OCI-LY7 (cell line): ENCODE measurements around the gene THEMIS. TPM values are rescaled to one million over a fixed set of nuclear protein-coding genes. Genes with fewer than 3 reads are reported as not detected.

ENCODE experiments used
- BruUV-seq: library from RNA; stranded (reverse); fragments of 400-500 nt; replicated peaks from 2 replicates; lab custom pipeline; 2021; lab: Mats Ljungman, UMichigan
- CTCF ChIA-PET: fragments of 300-600 bp; sonication (Branson Sonifier 250); formaldehyde crosslinking; loops from one replicate; lab custom pipeline; 2022; ENCODE audit warnings: antibody characterized with exemption; ENCODE audit not compliant: unreplicated experiment; lab: Charles Lee
- POLR2A ChIA-PET: fragments of 300-600 bp; sonication (Branson Sonifier 250); formaldehyde crosslinking; loops from one replicate; lab custom pipeline; 2022; ENCODE audit warnings: antibody characterized with exemption; lab: Charles Lee
- DNase-seq: peaks from one replicate; pipeline ENCODE4 v3.0.0-alpha.2; 2015; ENCODE audit warnings: low spot score
- H2AFZ ChIP-seq: fragments of 200-600 bp; sonication (generic), shearing (Covaris generic); 2 replicates; pipeline ENCODE4 v1.6.1; 2014; ENCODE audit warnings: mild to moderate bottlenecking, antibody characterized with exemption, low read length, moderate library complexity
- H3K27ac ChIP-seq: fragments of 200-600 bp; sonication (generic); 2 replicates; pipeline ENCODE4 v1.5.1; 2014; ENCODE audit warnings: mixed run types, low read depth, mild to moderate bottlenecking, moderate library complexity, low read length, inconsistent platforms; ENCODE audit not compliant: poor library complexity, severe bottlenecking
- H3K36me3 ChIP-seq: fragments of 200-600 bp; sonication (generic); 2 replicates; pipeline ENCODE4 v1.6.1; 2014; ENCODE audit warnings: mild to moderate bottlenecking, antibody characterized with exemption, low read length, moderate library complexity, mixed read lengths; ENCODE audit not compliant: insufficient read depth
- H3K4me1 ChIP-seq: fragments of 200-600 bp; sonication (generic); 2 replicates; pipeline ENCODE4 v1.5.1; 2014; ENCODE audit warnings: mild to moderate bottlenecking, low read length; ENCODE audit not compliant: insufficient read depth, poor library complexity, severe bottlenecking
- H3K4me2 ChIP-seq: fragments of 200-600 bp; sonication (generic); 2 replicates; pipeline ENCODE4 v1.6.1; 2014; ENCODE audit warnings: mild to moderate bottlenecking, low read length
- H3K4me3 ChIP-seq: fragments of 200-600 bp; sonication (generic); 2 replicates; pipeline ENCODE4 v1.5.1; 2014; ENCODE audit warnings: mild to moderate bottlenecking, low read depth, low read length; ENCODE audit not compliant: poor library complexity, severe bottlenecking
- H3K79me2 ChIP-seq: fragments of 200-600 bp; sonication (generic); 2 replicates; pipeline ENCODE4 v1.6.1; 2016; ENCODE audit warnings: low read depth, mild to moderate bottlenecking, low read length, moderate library complexity, mixed read lengths; ENCODE audit not compliant: insufficient read depth
- H3K9me2 ChIP-seq: fragments of 200-600 bp; sonication (generic); 2 replicates; pipeline ENCODE4 v1.6.1; 2016; ENCODE audit warnings: mild to moderate bottlenecking, low read length, mixed read lengths; ENCODE audit not compliant: insufficient read depth
- H3K9me3 ChIP-seq: fragments of 200-600 bp; sonication (generic); 2 replicates; pipeline ENCODE4 v1.6.1; 2014; ENCODE audit warnings: mild to moderate bottlenecking, mixed run types, low read length, mixed read lengths
- H4K20me1 ChIP-seq: fragments of 200-600 bp; sonication (generic); 2 replicates; pipeline ENCODE4 v1.6.1; 2014; ENCODE audit warnings: mild to moderate bottlenecking, antibody characterized with exemption, low read length, moderate library complexity, mixed read lengths; ENCODE audit not compliant: insufficient read depth
- CTCF ChIP-seq: fragments of 200-600 bp; sonication (generic); conservative IDR thresholded peaks from 2 replicates; pipeline ENCODE4 v1.5.1; 2014; ENCODE audit warnings: mild to moderate bottlenecking, antibody characterized with exemption, low read length, moderate library complexity, mixed read lengths
- EZH2phosphoT487 ChIP-seq: fragments of 200-600 bp; sonication (generic); IDR thresholded peaks from 2 replicates; pipeline ENCODE4 v1.6.1; 2018; ENCODE audit warnings: low read depth, borderline replicate concordance, mild to moderate bottlenecking, mixed run types, antibody characterized with exemption, low read length, moderate library complexity, mixed read lengths
- intact Hi-C: fragments of 100-400 bp; cut with micrococcal nuclease; formaldehyde crosslinking; loops from one replicate; pipeline ENCODE4 v1.10.0; 2022; ENCODE audit not compliant: unreplicated experiment
- total RNA-seq, 2 experiments: library from RNA; depleted of rRNA in 1 of 2; stranded (reverse); fragments of >200 nt in 1 of 2; shearing (Covaris generic) in 1 of 2; gene quantifications; 2 replicates each; pipeline ENCODE4 v1.2.3, GENCODE V29; 2014 to 2022

The THEMIS gene
- total RNA-seq, 2 experiments from 2014 or later, result not detected

- Histone ChIP-seq H3K9me2 (no peaks in the 10 kb centered on the region), H3K4me2 (no peak overlapping the region), H3K36me3 (no peaks in the 10 kb centered on the region), H4K20me1 (no peaks in the 10 kb centered on the region), H3K4me3 (no peak overlapping the region), H3K4me1 (no peaks in the 10 kb centered on the region), H3K9me3 (no peaks in the 10 kb centered on the region), H3K27ac (no peak overlapping the region), H2AFZ (no peak overlapping the region), H3K79me2 (no peaks in the 10 kb centered on the region)
- ChIA-PET POLR2A (no interaction called here), CTCF (no interaction called here)
- BruUV-seq, result no TSS peak
- DNase-seq, result no peak
- intact Hi-C loops, result no loop called here
- no peak for TF ChIP-seq CTCF
- TF ChIP-seq EZH2phosphoT487, result no peak
Observed at GRCh38 chr6:127923135-127923534, 22.3 kb upstream of the THEMIS start.

GRCh38 chr6:127921982-127922381 is 21.1 kb upstream of the THEMIS start:
- Histone ChIP-seq H3K9me3 (no peaks in the 10 kb centered on the region), H3K4me3 (no peak overlapping the region), H2AFZ (no peak overlapping the region), H3K4me1 (no peaks in the 10 kb centered on the region), H3K27ac (no peak overlapping the region), H4K20me1 (no peaks in the 10 kb centered on the region), H3K36me3 (no peaks in the 10 kb centered on the region), H3K79me2 (no peaks in the 10 kb centered on the region), H3K4me2 (no peak overlapping the region), H3K9me2 (no peaks in the 10 kb centered on the region)
- intact Hi-C loops, result no loop called here
- CTCF ChIA-PET, result no interaction called here
- no peak for DNase-seq
- no TSS peak for BruUV-seq
- POLR2A ChIA-PET, result no interaction called here
- no peak for TF ChIP-seq EZH2phosphoT487
- TF ChIP-seq CTCF, result no peak

GRCh38 chr6:127920804-127921203 is 19.9 kb upstream of the THEMIS start:
- no peak for DNase-seq
- Histone ChIP-seq H3K4me3 (no peak overlapping the region), H3K4me1 (no peaks in the 10 kb centered on the region), H3K9me3 (no peaks in the 10 kb centered on the region), H3K9me2 (no peaks in the 10 kb centered on the region), H3K4me2 (no peak overlapping the region), H3K27ac (no peak overlapping the region), H4K20me1 (no peaks in the 10 kb centered on the region), H3K36me3 (no peaks in the 10 kb centered on the region), H2AFZ (no peak overlapping the region), H3K79me2 (no peaks in the 10 kb centered on the region)
- no TSS peak for BruUV-seq
- intact Hi-C loops, result no loop called here
- no peak for TF ChIP-seq CTCF
- no peak for TF ChIP-seq EZH2phosphoT487
- ChIA-PET CTCF (no interaction called here), POLR2A (no interaction called here)
